ENCODE data around the gene CCT4. TPM values are rescaled to one million over a fixed set of nuclear protein-coding genes. Genes with fewer than 3 reads are reported as not detected.

The CCT4 gene
- polyA plus RNA-seq, 1 donor (not counting 4 experiments of a cell fraction or from before 2014, with no cell fraction given), result 227 TPM

DNA sequence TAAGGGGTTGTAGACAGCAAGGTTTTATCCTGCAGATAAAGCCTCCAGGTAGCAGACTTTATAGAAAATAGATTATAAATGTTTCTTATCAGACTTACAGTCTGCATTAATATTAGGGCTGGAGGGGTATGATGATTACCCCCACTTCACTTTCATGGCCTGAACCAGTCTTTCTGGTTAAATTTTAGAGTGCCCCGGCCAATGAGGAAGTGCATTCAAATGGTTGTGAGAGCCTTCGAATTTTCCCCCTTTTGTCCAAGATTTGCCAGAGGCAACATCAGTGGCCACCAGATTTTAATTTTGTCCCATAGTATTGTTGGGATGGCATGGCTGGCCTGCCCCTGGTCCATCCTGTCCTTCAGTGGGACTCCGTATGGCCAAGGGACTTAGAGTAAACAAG, 48.6 kb upstream of the CCT4 start:
- Histone ChIP-seq H3K27ac (ENCODE audit: control insufficient read depth, insufficient read depth, low read length) (no peak overlapping the region), H3K4me2 (ENCODE audit: control insufficient read depth, extremely low read depth, insufficient read depth, low read depth, low read length) (no peak overlapping the region), H2AFZ (ENCODE audit: control insufficient read depth, low read length) (no peak overlapping the region), H3K79me2 (ENCODE audit: control insufficient read depth, insufficient read depth, low read length) (no peaks in the 10 kb centered on the region), H3K27me3 (ENCODE audit: control insufficient read depth, extremely low read depth, insufficient read depth, low read length) (no peaks in the 10 kb centered on the region), H3K9me1 (ENCODE audit: control insufficient read depth, extremely low read depth, insufficient read depth, low read length) (no peaks in the 10 kb centered on the region), H3K36me3 (ENCODE audit: control insufficient read depth in 2 of 2, extremely low read depth in 1 of 2, insufficient read depth in 2 of 2, low read length in 2 of 2) (no peaks in the 10 kb centered on the region), H4K20me1 (ENCODE audit: control insufficient read depth, extremely low read depth, insufficient read depth, low read length) (no peaks in the 10 kb centered on the region), H3K4me3 (ENCODE audit: control insufficient read depth in 2 of 3, extremely low read depth in 1 of 3, insufficient read depth in 2 of 3, low read depth in 1 of 3, low read length in 3 of 3) (no peak overlapping the region), H3K9ac (ENCODE audit: control insufficient read depth, extremely low read depth, insufficient read depth, low read length) (no peak overlapping the region), H3K4me1 (ENCODE audit: control insufficient read depth, extremely low read depth, insufficient read depth, low read length) (no peaks in the 10 kb centered on the region), H3K9me3 (ENCODE audit: control insufficient read depth, low read depth, low read length) (no peaks in the 10 kb centered on the region)
- FAIRE-seq, result no peak
- dilution Hi-C loops (cut with MboI; ENCODE audit: extremely low pct_ligation_motif_present, low sequenced_read_pairs), result no loop called here
- TF ChIP-seq CTCF (optimal IDR thresholded peaks at IDR 0.05 in 1 of 3, IDR thresholded peaks at IDR 0.05 in 1 of 3, conservative IDR thresholded peaks at IDR 0.05 in 1 of 3; ENCODE audit: extremely low read depth in 1 of 3, insufficient read depth in 2 of 3, low read length in 3 of 3) (no peak), EZH2 (IDR thresholded peaks at IDR 0.05; ENCODE audit: low read length) (no peak)
- no peak for DNase-seq (ENCODE audit: low read depth, low spot score)

DNA sequence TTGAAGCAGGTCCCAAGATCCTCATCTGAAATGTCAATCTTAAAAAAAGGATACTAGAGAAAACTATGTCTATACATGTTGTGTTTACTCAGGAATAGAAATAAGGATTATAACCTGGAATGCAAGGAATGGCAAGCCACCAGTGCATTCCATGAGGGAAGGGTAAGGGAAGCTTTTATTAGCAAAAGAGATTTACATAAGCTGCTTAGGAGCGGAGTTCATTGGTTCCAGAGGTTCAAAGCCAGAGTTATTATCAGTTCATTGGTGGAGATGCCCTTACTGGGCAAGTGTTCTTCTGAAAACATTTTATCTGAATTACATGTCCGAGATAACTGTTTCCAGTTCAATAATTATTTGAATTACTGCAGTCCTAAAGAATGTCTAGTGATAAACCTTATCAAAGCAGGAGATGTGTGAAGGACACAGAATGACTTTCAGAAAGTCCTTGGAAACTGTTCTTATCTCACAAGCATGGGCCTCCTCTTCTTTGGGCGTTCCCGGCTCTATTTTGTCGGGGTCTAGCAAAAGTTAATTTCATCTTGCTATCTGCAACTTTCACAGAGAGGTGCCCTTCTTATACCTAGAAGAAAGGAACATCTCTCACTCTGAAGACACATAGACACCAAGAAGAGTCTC, 40.5 kb upstream of the CCT4 start:
- Histone ChIP-seq H3K4me1 (ENCODE audit: control insufficient read depth, extremely low read depth, insufficient read depth, low read length) (no peaks in the 10 kb centered on the region), H3K27ac (ENCODE audit: control insufficient read depth, insufficient read depth, low read length) (no peak overlapping the region), H3K4me3 (ENCODE audit: control insufficient read depth in 2 of 3, extremely low read depth in 1 of 3, insufficient read depth in 2 of 3, low read depth in 1 of 3, low read length in 3 of 3) (no peak overlapping the region), H4K20me1 (ENCODE audit: control insufficient read depth, extremely low read depth, insufficient read depth, low read length) (no peaks in the 10 kb centered on the region), H3K79me2 (ENCODE audit: control insufficient read depth, insufficient read depth, low read length) (no peaks in the 10 kb centered on the region), H3K27me3 (ENCODE audit: control insufficient read depth, extremely low read depth, insufficient read depth, low read length) (no peaks in the 10 kb centered on the region), H3K9me3 (ENCODE audit: control insufficient read depth, low read depth, low read length) (no peaks in the 10 kb centered on the region), H2AFZ (ENCODE audit: control insufficient read depth, low read length) (no peak overlapping the region), H3K9ac (ENCODE audit: control insufficient read depth, extremely low read depth, insufficient read depth, low read length) (no peak overlapping the region), H3K36me3 (ENCODE audit: control insufficient read depth in 2 of 2, extremely low read depth in 1 of 2, insufficient read depth in 2 of 2, low read length in 2 of 2) (no peaks in the 10 kb centered on the region), H3K9me1 (ENCODE audit: control insufficient read depth, extremely low read depth, insufficient read depth, low read length) (no peaks in the 10 kb centered on the region), H3K4me2 (ENCODE audit: control insufficient read depth, extremely low read depth, insufficient read depth, low read depth, low read length) (no peak overlapping the region)
- FAIRE-seq (no peak), DNase-seq (ENCODE audit: low read depth, low spot score) (no peak)
- dilution Hi-C loops (cut with MboI; ENCODE audit: extremely low pct_ligation_motif_present, low sequenced_read_pairs), result no loop called here
- TF ChIP-seq CTCF (optimal IDR thresholded peaks at IDR 0.05 in 1 of 3, IDR thresholded peaks at IDR 0.05 in 1 of 3, conservative IDR thresholded peaks at IDR 0.05 in 1 of 3; ENCODE audit: extremely low read depth in 1 of 3, insufficient read depth in 2 of 3, low read length in 3 of 3) (no peak), EZH2 (IDR thresholded peaks at IDR 0.05; ENCODE audit: low read length) (no peak)

Measured in keratinocyte (primary cell).